HL-60/S4 (cell line): ENCODE data around the gene GDF2.

Experiments
- in situ Hi-C: fragments of 300-500 bp; cut with MboI; formaldehyde crosslinking; loops from 2 replicates; pipeline ENCODE4 v1.14.3; 2022; ENCODE audit warnings: low sequenced_read_pairs

Gene GDF2

GRCh38 chr10:47311193-47311931 lies 10.9 kb upstream of the GDF2 start:
- in situ Hi-C loops = loop anchor here (5.0 kb wide), 1 partner anchor 259 kb away; no protein-coding TSS in a partner anchor

- in situ Hi-C loops = loop anchor here (5.0 kb wide), 1 partner anchor 260 kb away; no protein-coding TSS in a partner anchor
These were observed 10.2 kb upstream of the GDF2 start for GRCh38 chr10:47311932-47312662.

GRCh38 chr10:47312663-47312995 lies 9.6 kb upstream of the GDF2 start:
- in situ Hi-C loops = loop anchor here (5.0 kb wide), 1 partner anchor 260 kb away; no protein-coding TSS in a partner anchor

- in situ Hi-C loops = loop anchor here (5.0 kb wide), 1 partner anchor 262 kb away; no protein-coding TSS in a partner anchor
These were observed 7.8 kb upstream of the GDF2 start for GRCh38 chr10:47314416-47314970.

- in situ Hi-C loops = no loop called here
These were observed 6.8 kb upstream of the GDF2 start for GRCh38 chr10:47315421-47315820.

- in situ Hi-C loops = no loop called here
These were observed 6.1 kb upstream of the GDF2 start for GRCh38 chr10:47316131-47316530.

GRCh38 chr10:47317251-47317650 lies 5.0 kb upstream of the GDF2 start:
- in situ Hi-C loops = no loop called here

GRCh38 chr10:47318706-47319105 lies 3.5 kb upstream of the GDF2 start:
- in situ Hi-C loops = no loop called here

- in situ Hi-C loops = no loop called here
These were observed 2.5 kb upstream of the GDF2 start for GRCh38 chr10:47319784-47320183.

GRCh38 chr10:47320812-47321211 lies 1.4 kb upstream of the GDF2 start:
- in situ Hi-C loops = no loop called here

- in situ Hi-C loops = no loop called here
These were observed 596 bp upstream of the GDF2 start for GRCh38 chr10:47321521-47322195.

GRCh38 chr10:47323087-47323486 lies 833 bp downstream of the GDF2 start:
- in situ Hi-C loops = no loop called here

GRCh38 chr10:47323636-47324296 lies 1.5 kb downstream of the GDF2 start:
- in situ Hi-C loops = no loop called here

GRCh38 chr10:47325303-47326291 lies 3.3 kb downstream of the GDF2 start:
- in situ Hi-C loops = no loop called here

GRCh38 chr10:47326306-47326926 lies 4.2 kb downstream of the GDF2 start:
- in situ Hi-C loops = no loop called here

GRCh38 chr10:47326927-47327330 lies 4.7 kb downstream of the GDF2 start:
- in situ Hi-C loops = no loop called here

- in situ Hi-C loops = no loop called here
These were observed 7.6 kb downstream of the GDF2 start for GRCh38 chr10:47329855-47330254.

GRCh38 chr10:47330366-47330765 lies 8.1 kb downstream of the GDF2 start:
- in situ Hi-C loops = no loop called here

GRCh38 chr10:47330804-47331203 lies 8.6 kb downstream of the GDF2 start:
- in situ Hi-C loops = no loop called here
